SH-SY5Y (cell line): ENCODE data around the gene GALNS.

Experiments
- GATA2 ChIP-seq: IDR thresholded peaks from 2 replicates; pipeline ENCODE4 v1.6.1; 2011; ENCODE audit warnings: mild to moderate bottlenecking, low read depth, low read length
- GATA3 ChIP-seq: IDR thresholded peaks from 2 replicates; pipeline ENCODE4 v1.6.1; 2011; ENCODE audit warnings: low read depth, mild to moderate bottlenecking, low read length, moderate library complexity

GRCh38 chr16:88901718-88902337 is 45.1 kb upstream of the GALNS start:
- TF ChIP-seq GATA2 (no peak), GATA3 (no peak)
